RPMI8226 (cell line): Measurements from ENCODE around the gene SEH1L.
"Not testable (repeated sequence)": the region's sequence is repeated elsewhere in the genome, so short reads cannot be mapped to it uniquely, and the experiment has no call there.

Experiments used
- DNase-seq: peaks from one replicate; pipeline ENCODE4 v3.0.0-alpha.2; 2015

SEH1L gene

GRCh38 chr18:12947285-12948049 lies at the start of gene SEH1L:
SEH1L (plus strand) TSS chr18:12948011; CDS start chr18:12948122, 111 bp downstream.
- peak; percentile 99 for DNase-seq

GRCh38 chr18:12901208-12901607 lies 46.6 kb upstream of the SEH1L start:
- DNase-seq, result not testable (repeated sequence)

GRCh38 chr18:12904012-12904516 lies 43.7 kb upstream of the SEH1L start:
- DNase-seq, result no peak

GRCh38 chr18:12906119-12906518 lies 41.7 kb upstream of the SEH1L start:
- no peak for DNase-seq

- no peak for DNase-seq
These were observed 41.0 kb upstream of the SEH1L start for GRCh38 chr18:12906773-12907172.

- no peak for DNase-seq
These were observed 40.4 kb upstream of the SEH1L start for GRCh38 chr18:12907258-12907925.

- no peak for DNase-seq
These were observed 39.1 kb upstream of the SEH1L start for GRCh38 chr18:12908706-12909105.

GRCh38 chr18:12911025-12911928 lies 36.5 kb upstream of the SEH1L start:
- no peak for DNase-seq

GRCh38 chr18:12911929-12912703 lies 35.7 kb upstream of the SEH1L start:
- DNase-seq, result no peak

- peak; percentile 73 for DNase-seq
These were observed 26.6 kb upstream of the SEH1L start for GRCh38 chr18:12921178-12921577.

GRCh38 chr18:12922266-12922665 lies 25.5 kb upstream of the SEH1L start:
- DNase-seq, result no peak

GRCh38 chr18:12924616-12925015 lies 23.2 kb upstream of the SEH1L start:
- no peak for DNase-seq

- DNase-seq, result no peak
These were observed 19.6 kb upstream of the SEH1L start for GRCh38 chr18:12928206-12928605.

- no peak for DNase-seq
These were observed 19.2 kb upstream of the SEH1L start for GRCh38 chr18:12928641-12929040.

GRCh38 chr18:12929477-12930083 lies 18.2 kb upstream of the SEH1L start:
- no peak for DNase-seq

GRCh38 chr18:12930376-12930775 lies 17.4 kb upstream of the SEH1L start:
- DNase-seq, result no peak

GRCh38 chr18:12930908-12931307 lies 16.9 kb upstream of the SEH1L start:
- no peak for DNase-seq

GRCh38 chr18:12933327-12933726 lies 14.5 kb upstream of the SEH1L start:
- no peak for DNase-seq

- peak; percentile 84 for DNase-seq
These were observed 13.2 kb upstream of the SEH1L start for GRCh38 chr18:12934454-12935071.

- DNase-seq, result peak; percentile 48
These were observed 8.6 kb upstream of the SEH1L start for GRCh38 chr18:12939162-12939561.

GRCh38 chr18:12943215-12943614 lies 4.6 kb upstream of the SEH1L start:
- no peak for DNase-seq
